ENCODE measurements around the gene ELMO1.

Gene ELMO1

DNA sequence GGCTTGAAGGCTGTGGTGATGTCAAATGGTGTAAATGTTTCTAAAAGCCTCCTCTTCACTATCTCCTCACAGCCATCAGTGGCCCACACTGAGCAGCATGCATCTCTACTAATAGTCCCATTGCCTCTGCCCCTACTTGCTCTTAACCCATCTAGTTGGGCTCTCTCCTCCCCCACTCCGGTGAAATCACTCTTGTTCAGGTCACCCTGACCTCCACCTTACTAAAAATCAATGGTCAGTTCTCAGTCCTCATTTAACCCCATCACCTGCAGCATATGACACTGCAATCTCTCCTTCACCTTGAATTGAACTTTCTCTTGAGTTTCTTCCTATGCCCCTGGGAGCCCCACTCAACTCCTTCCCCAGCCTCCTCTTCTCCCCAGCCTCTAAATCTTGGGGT lies 369.2 kb downstream of the ELMO1 start:
- FAIRE-seq = no peak

GRCh38 chr7:37076668-37077067 lies 372.0 kb downstream of the ELMO1 start:
- FAIRE-seq = no peak

- no peak for FAIRE-seq
Observed at GRCh38 chr7:37074370-37074769, 374.3 kb downstream of the ELMO1 start.

- no peak for FAIRE-seq
Observed at GRCh38 chr7:37071124-37071523, 377.5 kb downstream of the ELMO1 start.

- FAIRE-seq = no peak
Observed at GRCh38 chr7:37070471-37070870, 378.2 kb downstream of the ELMO1 start.

GRCh38 chr7:37070031-37070430 lies 378.6 kb downstream of the ELMO1 start:
- no peak for FAIRE-seq

DNA sequence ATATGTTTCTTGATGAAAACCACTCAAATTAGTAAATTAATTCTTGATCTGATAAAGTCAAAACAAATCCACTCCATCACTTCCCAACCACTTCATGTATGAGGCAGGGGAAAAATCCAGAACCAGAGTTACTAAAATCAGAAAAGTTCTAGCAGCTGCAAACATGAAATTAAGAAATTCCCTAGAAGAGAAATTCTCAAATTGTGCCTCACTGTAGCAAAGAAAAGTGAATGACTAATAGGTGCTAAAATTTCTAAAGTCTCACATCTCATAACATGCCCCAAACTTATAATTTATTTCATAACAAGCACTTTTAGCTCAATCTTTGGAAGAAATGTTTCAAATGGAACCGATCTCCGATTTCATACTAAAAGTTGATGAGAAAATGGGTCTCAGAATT lies 379.3 kb downstream of the ELMO1 start:
- no peak for FAIRE-seq

DNA sequence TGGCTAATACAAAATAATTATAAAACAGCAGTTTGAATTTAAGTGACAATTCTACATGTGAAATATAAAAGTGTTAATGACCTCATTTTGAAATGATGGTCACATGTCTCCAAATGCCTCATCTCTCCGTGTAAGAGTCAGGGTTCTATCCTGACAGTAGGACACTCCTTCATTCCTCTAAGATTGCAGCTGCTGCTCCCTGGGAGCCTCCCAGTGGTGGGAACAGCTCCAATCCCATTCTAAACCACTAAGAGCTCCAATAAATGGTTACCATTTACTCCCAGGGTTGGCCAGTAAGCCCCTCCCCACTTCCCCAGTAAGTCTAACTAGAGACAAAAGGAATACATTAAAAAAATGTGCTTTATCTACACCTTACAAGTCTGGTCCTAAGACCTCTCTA lies 379.8 kb downstream of the ELMO1 start:
- FAIRE-seq = no peak

- no peak for FAIRE-seq
Observed at GRCh38 chr7:37068038-37068437, 380.6 kb downstream of the ELMO1 start.

DNA sequence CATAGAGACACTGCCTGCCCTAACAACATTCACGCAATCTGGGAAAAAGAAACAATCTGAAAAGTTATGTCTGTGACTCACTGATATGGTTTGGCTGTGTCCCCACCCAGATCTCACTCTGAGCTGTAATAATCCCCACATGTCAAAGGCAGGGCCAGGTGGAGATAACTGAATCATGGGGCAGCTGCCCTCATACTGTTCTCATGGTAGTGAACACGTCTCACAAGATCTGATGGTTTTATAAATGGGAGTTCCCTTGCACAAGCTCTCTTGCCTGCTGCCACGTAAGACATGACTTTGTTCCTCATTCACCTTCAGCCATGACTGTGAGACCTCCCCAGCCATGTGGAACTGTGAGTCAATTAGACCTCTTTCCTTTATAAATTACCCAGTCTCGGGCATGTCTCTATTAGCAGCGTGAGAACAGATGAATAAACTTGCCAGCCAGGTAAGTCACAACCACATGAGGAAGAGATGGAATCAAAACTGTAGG lies 382.8 kb downstream of the ELMO1 start:
- FAIRE-seq = no peak

- no peak for FAIRE-seq
Observed at GRCh38 chr7:37062560-37062859, 386.2 kb downstream of the ELMO1 start.

GRCh38 chr7:37061849-37062559 lies 386.7 kb downstream of the ELMO1 start:
- FAIRE-seq = no peak

DNA sequence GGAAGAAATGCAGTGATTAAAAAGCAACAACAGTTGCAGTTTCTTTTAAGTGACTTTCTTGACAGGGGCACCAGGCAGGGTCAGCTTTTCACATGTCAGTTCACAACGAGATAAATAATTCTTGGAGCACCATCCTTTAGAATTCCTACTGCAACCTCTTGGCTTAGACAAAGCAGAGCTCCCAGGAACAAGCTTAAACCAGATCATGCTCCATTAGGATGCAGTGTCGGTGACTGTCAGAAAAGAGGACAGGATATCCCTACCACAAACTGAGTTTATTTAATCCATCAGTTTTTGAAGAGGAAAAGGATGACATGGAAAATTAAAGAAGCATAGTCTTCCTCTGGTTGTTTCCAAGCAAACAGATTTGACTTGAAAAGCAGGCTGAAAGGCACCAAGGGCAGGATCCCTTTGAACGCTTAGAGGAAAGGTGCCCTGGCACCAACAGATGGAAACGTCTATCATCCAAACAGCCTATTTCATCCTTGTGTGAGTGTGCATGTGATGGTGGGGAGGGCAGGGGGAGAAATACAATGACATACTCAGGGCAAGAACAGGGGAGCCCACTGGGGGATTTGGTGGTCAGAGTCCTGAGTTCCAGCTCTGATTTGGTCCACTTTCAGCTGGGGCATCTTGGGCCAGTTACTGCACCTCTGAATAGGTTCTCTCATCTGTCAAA lies 392.3 kb downstream of the ELMO1 start:
- FAIRE-seq = no peak

DNA sequence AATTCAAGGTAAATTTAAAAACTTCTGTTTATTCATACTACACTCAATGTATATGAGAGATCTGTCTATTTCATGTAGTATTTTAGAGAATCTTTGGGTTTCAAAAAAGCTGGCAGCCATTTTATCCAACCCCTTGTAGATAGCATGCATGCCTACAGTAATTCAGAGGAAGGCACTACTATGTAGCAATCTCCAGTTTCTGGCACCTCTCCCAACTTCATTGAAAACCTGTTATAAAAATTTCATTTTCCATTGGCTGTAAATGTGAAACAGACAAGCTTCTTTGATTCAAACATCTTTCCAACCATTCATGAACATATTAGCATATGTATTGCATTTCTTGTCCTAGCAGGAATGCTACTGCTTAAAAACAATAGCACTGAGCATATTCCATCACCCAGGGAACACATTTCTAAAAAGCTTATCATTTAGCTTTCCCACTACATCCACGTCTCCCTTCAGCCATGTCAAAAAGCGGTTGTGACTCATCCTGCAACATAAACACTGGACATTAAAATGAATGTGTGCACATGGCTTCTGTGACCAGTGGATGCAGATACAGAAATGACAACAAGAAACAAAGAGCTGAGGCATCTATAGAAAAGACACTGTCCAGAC lies 393.9 kb downstream of the ELMO1 start:
- FAIRE-seq = no peak

- FAIRE-seq = no peak
Observed at GRCh38 chr7:37052705-37053104, 396.0 kb downstream of the ELMO1 start.

DNA sequence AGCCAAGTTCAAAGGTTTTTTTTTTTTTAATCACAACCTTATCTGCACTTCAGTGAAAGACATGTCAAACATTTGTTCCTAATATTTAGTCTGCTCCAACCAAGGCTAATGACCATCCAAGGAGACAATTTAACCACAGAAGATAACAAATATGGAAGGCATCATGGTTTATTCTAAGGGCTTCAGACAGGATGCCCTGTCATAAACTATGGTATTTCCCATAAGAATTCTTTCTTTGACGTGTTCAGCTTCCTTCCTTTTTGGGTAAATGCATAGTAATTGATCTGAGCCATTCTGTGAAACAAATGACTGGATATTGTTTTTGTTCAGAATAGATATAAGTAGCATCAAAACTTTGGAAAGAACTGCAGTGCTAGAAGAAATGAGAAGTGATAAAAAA lies 397.9 kb downstream of the ELMO1 start:
- FAIRE-seq = no peak

DNA sequence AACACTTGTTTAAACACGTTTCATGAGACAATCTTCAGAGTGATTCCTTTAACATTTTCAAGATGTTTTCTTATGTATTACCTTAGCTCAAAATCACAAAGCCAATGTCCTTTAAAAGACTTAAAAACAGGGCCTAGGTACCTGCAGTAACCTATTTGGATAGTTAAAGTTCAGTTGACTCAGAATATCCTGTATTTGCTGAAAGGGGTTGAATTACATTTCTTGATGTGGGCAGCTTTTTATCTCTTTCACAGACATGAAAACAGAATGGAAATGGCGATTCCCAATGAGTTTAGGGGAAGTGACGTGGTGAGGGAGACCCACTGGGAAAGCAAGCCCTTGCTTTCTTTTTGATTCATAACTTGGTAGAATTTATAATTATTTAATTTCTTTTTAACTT lies 400.0 kb downstream of the ELMO1 start:
- no peak for FAIRE-seq

DNA sequence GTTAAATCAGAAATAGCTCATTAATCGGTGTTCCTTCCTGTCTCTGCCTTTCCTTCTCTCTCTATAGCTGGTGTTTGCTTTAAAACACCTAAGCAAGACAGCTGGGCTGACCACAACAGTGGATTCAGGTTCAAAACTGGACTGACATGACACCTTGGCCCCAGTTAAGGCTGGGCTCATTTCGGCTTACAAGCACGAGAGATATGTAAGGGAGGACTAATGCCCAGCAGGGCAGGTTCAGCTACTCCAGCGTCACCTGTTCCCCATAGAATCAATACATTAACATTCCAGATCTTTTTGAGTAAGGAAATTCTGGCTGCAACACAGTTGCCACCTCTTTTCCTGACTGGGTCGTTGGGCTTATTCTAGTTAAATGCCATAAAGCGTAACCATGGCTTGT lies 401.4 kb downstream of the ELMO1 start:
- no peak for FAIRE-seq

GRCh38 chr7:37046531-37047079 lies 402.1 kb downstream of the ELMO1 start:
- FAIRE-seq = no peak

DNA sequence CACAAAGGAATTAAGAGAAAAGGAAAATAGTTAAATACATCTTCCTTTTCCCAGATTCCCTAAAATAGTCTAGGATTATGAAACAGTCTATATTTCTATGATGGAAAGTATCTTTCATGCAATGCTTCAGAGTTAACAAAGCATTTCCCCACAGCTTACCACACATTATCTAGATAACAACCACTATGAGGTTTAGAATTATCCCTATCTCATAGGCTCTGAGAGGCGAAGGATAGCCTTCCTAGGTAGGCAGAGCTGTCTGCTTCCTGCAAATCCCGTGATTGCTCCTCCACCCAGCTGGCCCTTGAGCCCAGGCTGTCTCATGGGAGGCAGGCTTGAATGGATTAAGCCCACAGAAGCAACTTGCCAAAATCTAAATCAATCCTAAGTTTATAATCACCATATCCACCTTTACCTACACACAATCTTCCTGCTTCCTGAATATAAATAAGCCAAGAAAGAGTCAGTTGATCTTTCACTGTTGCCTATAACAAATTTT lies 402.9 kb downstream of the ELMO1 start:
- no peak for FAIRE-seq

DNA sequence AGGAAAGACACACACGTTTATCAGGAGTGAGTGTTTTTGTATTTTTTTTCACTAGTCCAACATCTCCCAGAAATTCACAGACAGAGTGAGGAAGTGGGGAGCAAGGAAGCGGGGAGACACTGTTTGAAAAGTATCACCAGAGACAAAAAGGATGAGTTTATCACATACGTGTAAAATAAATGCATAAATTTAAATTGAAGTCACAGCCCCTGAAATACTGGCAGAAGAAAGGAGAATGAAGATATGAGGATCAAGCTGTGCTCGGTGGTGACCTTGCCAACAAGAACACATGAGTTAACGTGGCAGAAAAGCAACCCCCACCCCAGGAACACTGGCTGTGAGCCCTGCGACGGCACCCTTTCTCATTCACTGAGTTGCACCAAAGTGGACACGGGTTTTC lies 407.2 kb downstream of the ELMO1 start:
- no peak for FAIRE-seq

DNA sequence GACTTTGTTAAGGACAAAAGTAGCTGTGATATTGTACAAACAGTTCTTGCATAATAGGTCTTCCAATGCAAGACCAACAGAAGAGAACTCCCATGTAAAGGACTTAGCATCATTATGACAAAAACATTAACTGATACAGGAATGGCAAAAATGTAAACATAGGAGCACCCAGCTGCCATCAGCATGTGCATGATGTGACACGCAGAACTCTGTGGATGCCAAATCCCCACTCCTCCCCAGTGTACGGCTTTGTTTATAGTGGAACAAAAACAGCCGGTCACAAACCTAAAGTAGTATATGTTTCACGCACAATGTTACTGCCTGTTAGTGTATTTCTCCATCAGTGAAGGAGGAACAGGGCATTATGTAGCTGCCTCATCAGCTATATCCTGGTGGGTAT lies 408.3 kb downstream of the ELMO1 start:
- FAIRE-seq = no peak

GRCh38 chr7:37039131-37039749 lies 409.4 kb downstream of the ELMO1 start:
- no peak for FAIRE-seq
